ENCODE data around the gene SSR1. TPM values are rescaled to one million over a fixed set of nuclear protein-coding genes. Genes with fewer than 3 reads are reported as not detected.

The SSR1 gene
- polyA plus RNA-seq, 4 donors: 8.9 to 135 (median 36.7) TPM

DNA sequence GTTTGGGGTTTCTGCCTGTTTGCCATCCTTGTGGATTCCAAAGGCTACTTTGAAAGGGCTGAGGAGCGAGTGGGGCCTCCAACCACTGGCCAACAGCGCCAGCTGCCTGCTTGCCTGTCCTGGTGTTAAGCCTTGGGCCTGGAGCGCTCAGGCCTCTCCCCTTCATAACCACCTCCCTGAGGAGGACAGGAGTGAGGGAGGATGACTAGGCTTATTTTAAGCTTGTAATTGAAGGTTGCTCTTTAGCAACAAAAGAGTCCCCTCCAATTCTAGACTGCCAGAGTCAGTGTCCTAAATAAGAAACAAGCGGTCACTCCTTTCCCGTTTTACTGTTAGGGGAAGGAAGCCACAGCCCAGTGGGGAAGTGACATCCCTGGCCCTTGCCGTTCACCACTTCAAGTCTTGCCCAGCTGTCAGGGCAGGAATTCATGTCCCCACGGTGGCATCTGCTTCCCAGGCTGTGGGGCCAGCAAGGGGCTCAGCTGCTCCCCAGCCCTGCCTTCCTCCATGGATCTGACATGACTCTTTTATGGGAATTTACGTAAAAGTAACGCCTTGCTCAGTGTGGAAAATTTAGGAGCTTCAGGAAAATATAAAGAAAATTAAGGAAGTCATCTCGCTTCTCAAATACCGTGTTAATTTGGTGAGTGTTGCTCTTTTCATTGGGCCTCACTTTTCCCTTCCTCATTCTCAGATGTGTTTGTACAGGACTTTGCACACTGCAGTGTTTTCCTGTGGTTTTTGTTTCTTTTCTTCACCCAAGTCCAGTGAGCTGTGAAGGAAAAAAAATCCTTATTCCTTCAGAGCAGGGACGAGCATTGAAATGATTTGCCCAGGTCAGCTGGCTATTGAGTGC lies 57.8 kb downstream of the SSR1 start:
- Histone ChIP-seq H3K36me3 (ENCODE audit: control insufficient read depth in 3 of 3, insufficient read depth in 2 of 3, low read depth in 1 of 3, low read length in 3 of 3) (peaks cover 5 to 25% (median 6%) of the 10 kb centered on the region in 3 donors), H3K27me3 (ENCODE audit: control insufficient read depth in 3 of 3, insufficient read depth in 3 of 3, low read length in 3 of 3) (no peaks in the 10 kb centered on the region), H3K4me3 (ENCODE audit: low read depth in 1 of 3, low read length in 3 of 3) (no peak overlapping the region), H3K27ac (ENCODE audit: low read depth in 1 of 3, low read length in 2 of 3) (peak overlapping the region in 2 of 3 donors; percentile 20 to 25), H3K4me1 (ENCODE audit: control insufficient read depth in 3 of 3, insufficient read depth in 2 of 3, low read depth in 1 of 3, low read length in 2 of 3) (no peaks in the 10 kb centered on the region), H3K9me3 (ENCODE audit: control insufficient read depth in 2 of 2, insufficient read depth in 1 of 2, low read depth in 1 of 2, low read length in 1 of 2) (peaks cover 0 to 19% of the 10 kb centered on the region in 2 donors)
- WGBS, 3 donors: 65 to 86% (median 77%) methylated on average over 12 of the region's 12 CpGs
- DNase-seq (no peak), FAIRE-seq (no peak)

DNA sequence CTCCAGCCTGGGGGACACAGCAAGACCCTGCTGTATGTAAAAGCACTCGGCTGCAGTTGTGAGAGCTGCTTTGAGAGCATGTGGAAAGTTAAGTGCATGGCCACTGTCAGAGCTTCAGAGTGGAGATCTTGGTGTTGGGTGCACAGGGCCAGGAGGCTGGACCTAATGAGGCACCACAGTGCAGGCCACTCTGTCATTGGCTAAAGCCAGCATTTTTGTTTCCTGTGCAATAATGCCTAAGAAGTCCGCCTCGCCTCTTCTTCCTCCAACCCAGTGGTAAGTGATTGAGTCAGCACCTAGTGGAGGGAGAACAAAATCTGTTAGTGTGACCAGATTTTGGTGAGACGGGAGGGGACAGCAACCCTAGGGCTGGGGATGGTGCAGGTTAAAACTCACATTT lies 60.6 kb downstream of the SSR1 start:
- Histone ChIP-seq H3K27ac (ENCODE audit: low read depth in 1 of 3, low read length in 2 of 3) (no peak overlapping the region), H3K36me3 (ENCODE audit: control insufficient read depth in 3 of 3, insufficient read depth in 2 of 3, low read depth in 1 of 3, low read length in 3 of 3) (peaks cover 17 to 47% (median 19%) of the 10 kb centered on the region in 3 donors), H3K27me3 (ENCODE audit: control insufficient read depth in 3 of 3, insufficient read depth in 3 of 3, low read length in 3 of 3) (no peaks in the 10 kb centered on the region), H3K4me1 (ENCODE audit: control insufficient read depth in 3 of 3, insufficient read depth in 2 of 3, low read depth in 1 of 3, low read length in 2 of 3) (no peaks in the 10 kb centered on the region), H3K9me3 (ENCODE audit: control insufficient read depth in 2 of 2, insufficient read depth in 1 of 2, low read depth in 1 of 2, low read length in 1 of 2) (peaks cover 0 to 19% of the 10 kb centered on the region in 2 donors), H3K4me3 (ENCODE audit: low read depth in 1 of 3, low read length in 3 of 3) (no peak overlapping the region)
- DNase-seq (no peak), FAIRE-seq (no peak)
- WGBS, 3 donors: 85 to 93% (median 91%) methylated on average over 4 of the region's 4 CpGs

DNA sequence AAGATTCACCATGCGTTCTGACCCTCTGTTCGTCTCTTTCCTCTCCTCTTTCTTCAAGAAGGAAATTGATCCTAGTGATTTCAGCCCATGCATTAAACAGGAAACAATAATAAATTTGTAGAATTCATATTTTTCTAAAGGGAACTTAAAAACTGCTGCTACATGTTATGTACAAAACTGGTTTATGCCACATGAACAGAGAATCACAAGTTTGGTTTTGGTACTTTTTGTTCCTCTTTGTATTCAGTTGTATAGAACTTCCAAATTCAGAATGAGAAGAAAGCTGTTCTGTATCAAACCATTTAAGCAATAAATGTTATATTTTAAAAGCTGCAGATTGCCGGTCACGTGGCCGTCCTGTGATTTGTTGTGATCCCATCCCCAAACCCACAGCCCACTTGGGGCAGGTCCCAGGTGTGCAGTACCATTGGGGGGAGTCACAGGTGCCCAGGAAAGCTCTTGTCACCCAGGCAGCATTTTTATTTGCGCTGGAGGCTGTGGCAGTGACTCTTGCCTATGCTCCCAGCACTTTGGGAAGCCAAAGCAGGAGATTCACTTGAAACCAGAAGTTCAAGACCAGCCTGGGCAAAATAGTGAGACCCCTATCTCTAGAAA lies 61.2 kb downstream of the SSR1 start:
- peaks cover 0 to 16% of the 10 kb centered on the region in 2 donors for H3K9me3 ChIP-seq (ENCODE audit: control insufficient read depth in 2 of 2, insufficient read depth in 1 of 2, low read depth in 1 of 2, low read length in 1 of 2)
- H3K4me3 ChIP-seq (ENCODE audit: low read depth in 1 of 3, low read length in 3 of 3): no peak overlapping the region
- DNase-seq (no peak), FAIRE-seq (no peak)
- no peak overlapping the region for H3K27ac ChIP-seq (ENCODE audit: low read depth in 1 of 3, low read length in 2 of 3)
- no peaks in the 10 kb centered on the region for H3K4me1 ChIP-seq (ENCODE audit: control insufficient read depth in 3 of 3, insufficient read depth in 2 of 3, low read depth in 1 of 3, low read length in 2 of 3)
- 92 to 97% (median 95%) methylated on average over 6 of the region's 6 CpGs for WGBS, 3 donors
- H3K27me3 ChIP-seq (ENCODE audit: control insufficient read depth in 3 of 3, insufficient read depth in 3 of 3, low read length in 3 of 3): no peaks in the 10 kb centered on the region
- peaks cover 20 to 54% (median 20%) of the 10 kb centered on the region in 3 donors for H3K36me3 ChIP-seq (ENCODE audit: control insufficient read depth in 3 of 3, insufficient read depth in 2 of 3, low read depth in 1 of 3, low read length in 3 of 3)

DNA sequence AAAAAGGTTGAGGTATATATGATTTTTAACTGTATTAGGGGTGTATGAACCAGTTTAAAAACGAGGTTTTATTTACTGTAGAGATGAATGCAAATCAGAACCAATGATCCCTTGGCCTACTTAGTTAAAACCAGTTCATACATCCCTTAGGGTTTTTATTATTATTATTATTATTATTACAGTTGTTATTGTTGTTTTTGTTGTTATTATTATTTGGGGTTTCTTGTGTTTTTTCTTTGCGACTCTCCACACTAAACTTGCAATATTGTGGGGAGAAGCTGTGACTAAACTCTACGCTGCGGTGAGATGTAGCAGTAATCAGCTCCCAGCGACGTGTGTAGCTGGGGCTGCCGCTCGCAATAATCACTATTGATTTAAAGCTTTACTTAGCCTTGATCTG lies 62.2 kb downstream of the SSR1 start:
- no peaks in the 10 kb centered on the region for H3K27me3 ChIP-seq (ENCODE audit: control insufficient read depth in 3 of 3, insufficient read depth in 3 of 3, low read length in 3 of 3)
- no peak for FAIRE-seq
- H3K9me3 ChIP-seq (ENCODE audit: control insufficient read depth in 2 of 2, insufficient read depth in 1 of 2, low read depth in 1 of 2, low read length in 1 of 2): peaks cover 0 to 6% of the 10 kb centered on the region in 2 donors
- DNase-seq: no peak
- H3K27ac ChIP-seq (ENCODE audit: low read depth in 1 of 3, low read length in 2 of 3): no peak overlapping the region
- WGBS, 3 donors: 93 to 94% (median 93%) methylated on average over 8 of the region's 8 CpGs
- no peak overlapping the region for H3K4me3 ChIP-seq (ENCODE audit: low read depth in 1 of 3, low read length in 3 of 3)
- H3K4me1 ChIP-seq (ENCODE audit: control insufficient read depth in 3 of 3, insufficient read depth in 2 of 3, low read depth in 1 of 3, low read length in 2 of 3): no peaks in the 10 kb centered on the region
- H3K36me3 ChIP-seq (ENCODE audit: control insufficient read depth in 3 of 3, insufficient read depth in 2 of 3, low read depth in 1 of 3, low read length in 3 of 3): peaks cover 25 to 63% (median 26%) of the 10 kb centered on the region in 3 donors

DNA sequence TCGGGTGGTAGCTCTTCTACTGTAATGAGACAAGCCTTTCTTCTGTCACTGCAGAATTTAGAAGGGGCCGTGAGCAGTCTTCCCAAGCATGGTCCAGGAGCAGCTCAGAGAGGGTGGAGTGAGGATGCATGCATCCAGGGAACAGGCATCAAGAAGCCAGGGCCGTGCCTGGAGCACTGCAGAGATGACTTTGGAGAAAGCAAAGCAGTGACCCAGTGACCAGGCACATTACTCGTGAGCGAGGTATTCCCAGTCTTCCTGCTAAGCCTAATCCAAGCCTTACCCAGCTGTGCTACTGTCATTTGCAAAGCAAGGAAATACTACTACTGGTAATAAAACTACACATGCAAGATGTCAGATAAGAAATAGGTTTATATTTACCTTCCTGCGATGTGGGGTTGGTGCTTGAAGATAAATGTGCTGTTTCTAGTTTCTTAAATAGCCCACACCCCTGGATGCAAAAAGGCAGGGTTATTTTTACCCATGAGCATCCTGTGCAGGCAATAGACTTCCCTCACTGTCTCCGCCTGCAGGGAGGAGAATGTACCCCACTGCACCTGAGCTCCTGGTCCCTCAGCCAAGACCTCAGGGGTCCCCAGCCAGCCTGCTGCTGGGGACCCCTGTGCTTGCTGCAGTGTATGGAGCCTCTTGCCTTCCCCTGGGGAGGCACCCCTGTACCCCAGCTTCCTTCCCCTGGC lies 62.9 kb downstream of the SSR1 start:
- Histone ChIP-seq H3K36me3 (ENCODE audit: control insufficient read depth in 3 of 3, insufficient read depth in 2 of 3, low read depth in 1 of 3, low read length in 3 of 3) (peaks cover 25 to 69% (median 26%) of the 10 kb centered on the region in 3 donors), H3K4me1 (ENCODE audit: control insufficient read depth in 3 of 3, insufficient read depth in 2 of 3, low read depth in 1 of 3, low read length in 2 of 3) (no peaks in the 10 kb centered on the region), H3K27me3 (ENCODE audit: control insufficient read depth in 3 of 3, insufficient read depth in 3 of 3, low read length in 3 of 3) (no peaks in the 10 kb centered on the region), H3K27ac (ENCODE audit: low read depth in 1 of 3, low read length in 2 of 3) (no peak overlapping the region), H3K9me3 (ENCODE audit: control insufficient read depth in 2 of 2, insufficient read depth in 1 of 2, low read depth in 1 of 2, low read length in 1 of 2) (peaks cover 0 to under 1% of the 10 kb centered on the region in 2 donors), H3K4me3 (ENCODE audit: low read depth in 1 of 3, low read length in 3 of 3) (no peak overlapping the region)
- DNase-seq (no peak), FAIRE-seq (no peak)
- WGBS, 3 donors: 68 to 73% (median 69%) methylated on average over 7 of the region's 7 CpGs

DNA sequence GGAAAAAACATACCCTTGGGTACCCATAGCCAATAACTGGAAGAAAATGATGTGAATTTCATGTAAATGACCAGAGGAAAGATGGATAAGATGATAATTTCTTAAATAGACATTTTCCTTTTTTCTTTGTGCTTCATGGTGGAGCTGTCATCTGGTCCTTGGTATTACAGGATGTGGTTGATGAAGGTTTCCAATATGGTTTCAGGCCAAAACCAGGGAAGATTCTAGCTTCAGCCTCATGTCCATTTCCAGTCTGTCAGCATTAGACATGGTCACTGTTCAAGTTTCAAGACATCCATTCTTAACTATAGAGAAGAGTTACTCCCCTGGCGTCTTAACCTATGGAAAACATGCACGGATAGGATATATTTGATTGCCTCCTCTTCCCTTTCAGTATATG lies 63.6 kb downstream of the SSR1 start:
- Histone ChIP-seq H3K36me3 (ENCODE audit: control insufficient read depth in 3 of 3, insufficient read depth in 2 of 3, low read depth in 1 of 3, low read length in 3 of 3) (peaks cover 25 to 75% (median 26%) of the 10 kb centered on the region in 3 donors), H3K27ac (ENCODE audit: low read depth in 1 of 3, low read length in 2 of 3) (no peak overlapping the region), H3K4me1 (ENCODE audit: control insufficient read depth in 3 of 3, insufficient read depth in 2 of 3, low read depth in 1 of 3, low read length in 2 of 3) (no peaks in the 10 kb centered on the region), H3K27me3 (ENCODE audit: control insufficient read depth in 3 of 3, insufficient read depth in 3 of 3, low read length in 3 of 3) (no peaks in the 10 kb centered on the region), H3K9me3 (ENCODE audit: control insufficient read depth in 2 of 2, insufficient read depth in 1 of 2, low read depth in 1 of 2, low read length in 1 of 2) (no peaks in the 10 kb centered on the region), H3K4me3 (ENCODE audit: low read depth in 1 of 3, low read length in 3 of 3) (no peak overlapping the region)
- 93 to 96% (median 94%) methylated on average over 2 of the region's 2 CpGs for WGBS, 3 donors
- FAIRE-seq (no peak), DNase-seq (no peak)

DNA sequence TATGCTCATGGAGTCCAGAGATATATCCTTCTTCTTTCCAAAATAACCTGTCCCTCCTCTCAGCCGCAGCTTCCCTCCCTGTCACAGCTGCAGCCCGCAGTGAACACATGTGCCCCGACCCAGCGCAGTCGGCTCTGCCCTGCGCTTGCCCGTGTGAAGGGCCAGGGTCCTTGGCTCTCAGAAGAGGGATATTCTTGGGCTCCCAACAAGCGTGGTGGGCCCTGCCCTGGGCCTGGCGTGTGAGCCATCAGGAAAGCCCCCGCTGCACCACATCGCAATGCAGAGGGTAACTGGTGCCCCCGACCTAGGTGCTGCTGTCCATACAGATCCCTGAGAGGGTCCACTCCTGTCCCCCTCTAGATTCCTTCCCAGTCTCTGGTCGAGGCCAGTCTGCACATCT lies 65.2 kb downstream of the SSR1 start:
- no peak for DNase-seq
- Histone ChIP-seq H3K4me1 (ENCODE audit: control insufficient read depth in 3 of 3, insufficient read depth in 2 of 3, low read depth in 1 of 3, low read length in 2 of 3) (peaks cover 0 to 10% (median 2%) of the 10 kb centered on the region in 3 donors), H3K27ac (ENCODE audit: low read depth in 1 of 3, low read length in 2 of 3) (no peak overlapping the region), H3K4me3 (ENCODE audit: low read depth in 1 of 3, low read length in 3 of 3) (no peak overlapping the region), H3K27me3 (ENCODE audit: control insufficient read depth in 3 of 3, insufficient read depth in 3 of 3, low read length in 3 of 3) (no peaks in the 10 kb centered on the region), H3K36me3 (ENCODE audit: control insufficient read depth in 3 of 3, insufficient read depth in 2 of 3, low read depth in 1 of 3, low read length in 3 of 3) (peaks cover 25 to 76% (median 26%) of the 10 kb centered on the region in 3 donors), H3K9me3 (ENCODE audit: control insufficient read depth in 2 of 2, insufficient read depth in 1 of 2, low read depth in 1 of 2, low read length in 1 of 2) (no peaks in the 10 kb centered on the region)
- no peak for FAIRE-seq
- 95 to 97% (median 95%) methylated on average over 13 of the region's 13 CpGs for WGBS, 3 donors

DNA sequence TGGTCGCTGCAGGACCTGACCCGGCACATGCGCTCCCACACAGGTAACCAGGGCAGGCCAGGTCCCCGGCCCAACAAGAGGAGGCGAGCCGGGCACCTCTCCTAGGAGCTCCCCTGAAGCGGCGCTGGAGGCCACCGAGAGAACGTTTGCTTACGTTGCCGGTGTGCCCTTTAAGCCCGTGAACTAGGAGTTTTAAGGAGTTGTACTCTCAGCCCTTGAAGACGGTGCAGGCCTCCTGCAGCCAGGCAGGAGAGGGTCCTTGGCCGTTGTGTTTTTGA lies 65.9 kb downstream of the SSR1 start:
- H3K4me3 ChIP-seq (ENCODE audit: low read depth in 1 of 3, low read length in 3 of 3): no peak overlapping the region
- DNase-seq: no peak
- 94 to 97% (median 96%) methylated on average over 15 of the region's 15 CpGs for WGBS, 3 donors
- peaks cover 24 to 71% (median 25%) of the 10 kb centered on the region in 3 donors for H3K36me3 ChIP-seq (ENCODE audit: control insufficient read depth in 3 of 3, insufficient read depth in 2 of 3, low read depth in 1 of 3, low read length in 3 of 3)
- peaks cover 4 to 18% (median 4%) of the 10 kb centered on the region in 3 donors for H3K4me1 ChIP-seq (ENCODE audit: control insufficient read depth in 3 of 3, insufficient read depth in 2 of 3, low read depth in 1 of 3, low read length in 2 of 3)
- no peaks in the 10 kb centered on the region for H3K9me3 ChIP-seq (ENCODE audit: control insufficient read depth in 2 of 2, insufficient read depth in 1 of 2, low read depth in 1 of 2, low read length in 1 of 2)
- H3K27ac ChIP-seq (ENCODE audit: low read depth in 1 of 3, low read length in 2 of 3): no peak overlapping the region
- no peaks in the 10 kb centered on the region for H3K27me3 ChIP-seq (ENCODE audit: control insufficient read depth in 3 of 3, insufficient read depth in 3 of 3, low read length in 3 of 3)
- FAIRE-seq: no peak
